Right lung (tissue), 5 donors: Measurements from ENCODE around the gene C1orf74. TPM values are rescaled to one million over a fixed set of nuclear protein-coding genes. Genes with fewer than 3 reads are reported as not detected.
"Not testable (repeated sequence)": the region's sequence is repeated elsewhere in the genome, so short reads cannot be mapped to it uniquely, and the experiment has no call there.

Experiments used
- DNase-seq, 2 donors: peaks; one replicate each; pipeline ENCODE4 v3.0.0-alpha.2; 2013
- polyA plus RNA-seq, 5 donors: library from polyadenylated mRNA; unstranded; fragments of 120-200 nt; gene quantifications; one replicate each; pipeline versions ENCODE4 v1.2.1 to v1.2.3, GENCODE V29; 2013; ENCODE audit warnings: inconsistent platforms in 1 of 5, low replicate concordance in 1 of 5; ENCODE audit not compliant: insufficient read length in 5 of 5, insufficient read depth in 1 of 5

Gene C1orf74
- polyA plus RNA-seq, 5 donors, result 2.6 to 3.7 (median 3.2) TPM

GRCh38 chr1:209807509-209807908 is 23.1 kb upstream of the C1orf74 start:
- no peak for DNase-seq

GRCh38 chr1:209805875-209806760 is 21.8 kb upstream of the C1orf74 start, which contains the start of gene IRF6:
IRF6 (minus strand) TSS chr1:209806142; CDS start chr1:209801413, 4,729 bp downstream.
- DNase-seq, result peak; percentile 85 to 89

- DNase-seq, result peak in 1 of 2 donors; percentile 30
Measured at GRCh38 chr1:209805341-209805781, 21.0 kb upstream of the C1orf74 start.

- no peak for DNase-seq
Measured at GRCh38 chr1:209803568-209803967, 19.2 kb upstream of the C1orf74 start.

GRCh38 chr1:209802780-209803152 is 18.4 kb upstream of the C1orf74 start:
- no peak for DNase-seq

GRCh38 chr1:209802117-209802779 is 17.9 kb upstream of the C1orf74 start:
- DNase-seq, result no peak

- no peak for DNase-seq
Measured at GRCh38 chr1:209800984-209801834, 16.9 kb upstream of the C1orf74 start.

- DNase-seq, result no peak
Measured at GRCh38 chr1:209797978-209798639, 13.8 kb upstream of the C1orf74 start.

- DNase-seq, result not testable (repeated sequence)
Measured at GRCh38 chr1:209793711-209794110, 9.4 kb upstream of the C1orf74 start.

GRCh38 chr1:209791920-209792319 is 7.6 kb upstream of the C1orf74 start:
- no peak for DNase-seq

- DNase-seq, result no peak
Measured at GRCh38 chr1:209790286-209791193, 6.2 kb upstream of the C1orf74 start.

- DNase-seq, result no peak
Measured at GRCh38 chr1:209789245-209789644, 4.9 kb upstream of the C1orf74 start.

GRCh38 chr1:209787551-209787950 is 3.2 kb upstream of the C1orf74 start:
- peak; percentile 61 to 72 for DNase-seq

GRCh38 chr1:209786146-209786545 is 1.8 kb upstream of the C1orf74 start:
- DNase-seq, result no peak

GRCh38 chr1:209785592-209785991 is 1.2 kb upstream of the C1orf74 start:
- no peak for DNase-seq

- DNase-seq, result no peak
Measured at GRCh38 chr1:209783386-209783785, 973 bp downstream of the C1orf74 start.

GRCh38 chr1:209780268-209780667 is 4.1 kb downstream of the C1orf74 start:
- DNase-seq, result no peak

- DNase-seq, result no peak
Measured at GRCh38 chr1:209778102-209778501, 6.3 kb downstream of the C1orf74 start.

- DNase-seq, result no peak
Measured at GRCh38 chr1:209777587-209777986, 6.8 kb downstream of the C1orf74 start.

- no peak for DNase-seq
Measured at GRCh38 chr1:209775678-209776077, 8.7 kb downstream of the C1orf74 start.
